Cardiac septum (tissue), 1 donor: ENCODE results near the gene NAALADL2. TPM values are rescaled to one million over a fixed set of nuclear protein-coding genes. Genes with fewer than 3 reads are reported as not detected.

Experiments used
- DNase-seq: peaks from one replicate; pipeline ENCODE4 v3.0.0-alpha.2; 2020; ENCODE audit warnings: low spot score
- intact Hi-C: fragments of 100-400 bp; cut with DNase I; formaldehyde crosslinking; loops from one replicate; pipeline ENCODE4 v1.14.0; 2022
- total RNA-seq: library from RNA; stranded (reverse); fragmentation: NEBNext Ultra II Directional; extraction: Animal tissue kit (Norgen Biotek cat#: 25700); gene quantifications from one replicate; pipeline ENCODE4 v1.2.1, GENCODE V29; 2021
- donor health status: DM: no; HTN: no; CAD: no.

The NAALADL2 gene
- total RNA-seq, 1 donor from 2014 or later = 10.4 TPM

GRCh38 chr3:174883881-174884675, 24.9 kb downstream of the NAALADL2 start:
- no peak for DNase-seq
- intact Hi-C loops = no loop called here

GRCh38 chr3:174884776-174885568, 25.8 kb downstream of the NAALADL2 start:
- DNase-seq = no peak
- intact Hi-C loops = no loop called here

GRCh38 chr3:174891524-174892203, 32.5 kb downstream of the NAALADL2 start:
- DNase-seq = no peak
- intact Hi-C loops = no loop called here

- DNase-seq = no peak
Observed at GRCh38 chr3:174907027-174907426, 47.9 kb downstream of the NAALADL2 start.

GRCh38 chr3:174907628-174908407, 48.7 kb downstream of the NAALADL2 start:
- DNase-seq = no peak
- intact Hi-C loops = no loop called here

More at GRCh38 chr3:174907027-174907426, 47.9 kb downstream of the NAALADL2 start:
- intact Hi-C loops = no loop called here

- intact Hi-C loops = no loop called here
- no peak for DNase-seq
Observed at GRCh38 chr3:174931473-174932353, 72.6 kb downstream of the NAALADL2 start.

GRCh38 chr3:174936590-174936989, 77.5 kb downstream of the NAALADL2 start:
- no peak for DNase-seq
- intact Hi-C loops = no loop called here

GRCh38 chr3:174937478-174937877, 78.3 kb downstream of the NAALADL2 start:
- DNase-seq = no peak
- intact Hi-C loops = no loop called here

GRCh38 chr3:174938102-174938501, 79.0 kb downstream of the NAALADL2 start:
- intact Hi-C loops = no loop called here
- no peak for DNase-seq

- no peak for DNase-seq
Observed at GRCh38 chr3:174940151-174940550, 81.0 kb downstream of the NAALADL2 start.

GRCh38 chr3:174945276-174945675, 86.1 kb downstream of the NAALADL2 start:
- intact Hi-C loops = no loop called here

More at GRCh38 chr3:174940151-174940550, 81.0 kb downstream of the NAALADL2 start:
- intact Hi-C loops = no loop called here

GRCh38 chr3:174945951-174946350, 86.8 kb downstream of the NAALADL2 start:
- intact Hi-C loops = no loop called here
- DNase-seq = no peak

More at GRCh38 chr3:174945276-174945675, 86.1 kb downstream of the NAALADL2 start:
- no peak for DNase-seq

GRCh38 chr3:174949523-174949922, 90.4 kb downstream of the NAALADL2 start:
- intact Hi-C loops = no loop called here

GRCh38 chr3:174951034-174951433, 91.9 kb downstream of the NAALADL2 start:
- intact Hi-C loops = no loop called here
- DNase-seq = no peak

More at GRCh38 chr3:174949523-174949922, 90.4 kb downstream of the NAALADL2 start:
- DNase-seq = no peak

- DNase-seq = no peak
- intact Hi-C loops = no loop called here
Observed at GRCh38 chr3:174951498-174952005, 92.4 kb downstream of the NAALADL2 start.

- DNase-seq = no peak
- intact Hi-C loops = no loop called here
Observed at GRCh38 chr3:174953068-174953467, 93.9 kb downstream of the NAALADL2 start.

- intact Hi-C loops = no loop called here
- DNase-seq = no peak
Observed at GRCh38 chr3:174955513-174956016, 96.4 kb downstream of the NAALADL2 start.

- DNase-seq = no peak
- intact Hi-C loops = no loop called here
Observed at GRCh38 chr3:174957081-174957480, 97.9 kb downstream of the NAALADL2 start.
